ENCODE measurements around the gene CALB2.

- TF ChIP-seq CTCF (conservative IDR thresholded peaks at IDR 0.05; ENCODE audit: low read length), result no peak
- no peak for TF ChIP-seq EZH2phosphoT487 (IDR thresholded peaks at IDR 0.05; ENCODE audit: borderline replicate concordance, low read depth, low read length)
These were observed 43.3 kb upstream of the CALB2 start for GRCh38 chr16:71315269-71315668.
